Measurements from ENCODE around the gene EDARADD. TPM values are rescaled to one million over a fixed set of nuclear protein-coding genes. Genes with fewer than 3 reads are reported as not detected.

EDARADD gene
- total and polyA plus RNA-seq, 9 donors, result 0.29 to 2.9 (median 0.51) TPM

- no peak for TF ChIP-seq EP300 (IDR thresholded peaks at IDR 0.05)
- TF ChIP-seq POLR2A (IDR thresholded peaks at IDR 0.05), result no peak
- TF ChIP-seq CTCF (IDR thresholded peaks at IDR 0.05), result no peak
- Histone ChIP-seq H3K9me3 (no peaks in the 10 kb centered on the region), H3K4me3 (no peak overlapping the region), H3K36me3 (no peaks in the 10 kb centered on the region), H3K4me1 (ENCODE audit: insufficient read depth) (no peaks in the 10 kb centered on the region), H3K27ac (no peak overlapping the region), H3K27me3 (no peaks in the 10 kb centered on the region)
- 74 to 87% (median 82%) methylated on average over 10 of the region's 10 CpGs for WGBS, 3 donors
- intact Hi-C loops (cut with DNase I), result no loop called here
- DNase-seq, result no peak
These were observed 4.5 kb downstream of the EDARADD start for GRCh38 chr1:236398538-236398937.

GRCh38 chr1:236400061-236400603, 6.0 kb downstream of the EDARADD start:
- TF ChIP-seq CTCF (IDR thresholded peaks at IDR 0.05), result no peak
- no peak for TF ChIP-seq EP300 (IDR thresholded peaks at IDR 0.05)
- no peak for TF ChIP-seq POLR2A (IDR thresholded peaks at IDR 0.05)
- DNase-seq, result no peak
- WGBS, 3 donors, result 11 to 23% (median 14%) methylated on average over 8 of the region's 8 CpGs
- H3K4me3 ChIP-seq, result no peak overlapping the region
- H3K9me3 ChIP-seq, result no peaks in the 10 kb centered on the region
- H3K27ac ChIP-seq, result no peak overlapping the region
- H3K36me3 ChIP-seq, result no peaks in the 10 kb centered on the region
- no peaks in the 10 kb centered on the region for H3K4me1 ChIP-seq (ENCODE audit: insufficient read depth)
- intact Hi-C loops (cut with DNase I), result no loop called here
- no peaks in the 10 kb centered on the region for H3K27me3 ChIP-seq

GRCh38 chr1:236401698-236402097, 7.6 kb downstream of the EDARADD start:
- Histone ChIP-seq H3K27me3 (no peaks in the 10 kb centered on the region), H3K36me3 (no peaks in the 10 kb centered on the region), H3K4me3 (no peak overlapping the region), H3K9me3 (no peaks in the 10 kb centered on the region), H3K27ac (no peak overlapping the region), H3K4me1 (ENCODE audit: insufficient read depth) (no peaks in the 10 kb centered on the region)
- intact Hi-C loops (cut with DNase I), result no loop called here
- TF ChIP-seq POLR2A (IDR thresholded peaks at IDR 0.05), result no peak
- TF ChIP-seq EP300 (IDR thresholded peaks at IDR 0.05), result no peak
- no peak for TF ChIP-seq CTCF (IDR thresholded peaks at IDR 0.05)
- no peak for DNase-seq
- 95 to 97% (median 96%) methylated on average over 7 of the region's 7 CpGs for WGBS, 3 donors

- DNase-seq, result no peak
- Histone ChIP-seq H3K4me3 (no peak overlapping the region), H3K27me3 (no peaks in the 10 kb centered on the region), H3K9me3 (no peaks in the 10 kb centered on the region), H3K36me3 (no peaks in the 10 kb centered on the region), H3K27ac (no peak overlapping the region), H3K4me1 (ENCODE audit: insufficient read depth) (no peaks in the 10 kb centered on the region)
- no peak for TF ChIP-seq EP300 (IDR thresholded peaks at IDR 0.05)
- TF ChIP-seq POLR2A (IDR thresholded peaks at IDR 0.05), result no peak
- no peak for TF ChIP-seq CTCF (IDR thresholded peaks at IDR 0.05)
- WGBS, 3 donors, result 80 to 84% (median 84%) methylated on average over 18 of the region's 18 CpGs
- intact Hi-C loops (cut with DNase I), result no loop called here
These were observed 10.0 kb downstream of the EDARADD start for GRCh38 chr1:236403905-236404696.

All from ovary (tissue), 9 donors.